ENCODE measurements around the gene CHD5. TPM values are rescaled to one million over a fixed set of nuclear protein-coding genes. Genes with fewer than 3 reads are reported as not detected.

Gene CHD5
- total RNA-seq, 4 donors from 2014 or later, result 0.14 to 1.6 (median 1.2) TPM

DNA sequence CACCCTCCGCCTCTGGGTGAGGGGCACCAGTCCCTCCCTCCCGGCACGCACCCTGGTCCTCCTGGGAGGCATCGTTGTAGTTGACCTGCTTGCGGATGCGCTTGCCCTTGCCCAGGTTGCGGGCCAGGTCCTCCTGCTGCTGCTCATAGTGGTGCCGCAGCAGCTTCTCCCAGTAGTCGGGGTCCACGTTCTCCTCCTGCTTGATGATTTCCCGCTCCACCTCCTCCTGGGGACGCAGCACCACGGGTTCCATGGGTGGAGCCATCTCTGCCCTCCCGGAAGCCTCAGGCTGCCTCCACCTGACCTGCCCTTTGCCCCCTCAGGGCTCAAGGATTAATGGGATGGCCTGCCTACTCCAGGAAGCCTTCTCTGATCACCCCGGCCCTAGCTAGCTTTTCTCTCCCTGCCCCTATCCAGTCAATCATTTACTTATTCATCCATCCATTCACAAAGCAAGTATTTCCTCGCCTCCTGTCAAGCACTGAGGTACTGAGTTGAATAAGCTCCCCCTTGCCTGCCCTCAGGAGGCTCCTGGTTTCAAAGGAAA lies 53.5 kb downstream of the CHD5 start:
- no peak for TF ChIP-seq EP300 (IDR thresholded peaks at IDR 0.05; ENCODE audit: low read depth)
- TF ChIP-seq POLR2A (IDR thresholded peaks at IDR 0.05), result no peak
- TF ChIP-seq, protein P1, sequence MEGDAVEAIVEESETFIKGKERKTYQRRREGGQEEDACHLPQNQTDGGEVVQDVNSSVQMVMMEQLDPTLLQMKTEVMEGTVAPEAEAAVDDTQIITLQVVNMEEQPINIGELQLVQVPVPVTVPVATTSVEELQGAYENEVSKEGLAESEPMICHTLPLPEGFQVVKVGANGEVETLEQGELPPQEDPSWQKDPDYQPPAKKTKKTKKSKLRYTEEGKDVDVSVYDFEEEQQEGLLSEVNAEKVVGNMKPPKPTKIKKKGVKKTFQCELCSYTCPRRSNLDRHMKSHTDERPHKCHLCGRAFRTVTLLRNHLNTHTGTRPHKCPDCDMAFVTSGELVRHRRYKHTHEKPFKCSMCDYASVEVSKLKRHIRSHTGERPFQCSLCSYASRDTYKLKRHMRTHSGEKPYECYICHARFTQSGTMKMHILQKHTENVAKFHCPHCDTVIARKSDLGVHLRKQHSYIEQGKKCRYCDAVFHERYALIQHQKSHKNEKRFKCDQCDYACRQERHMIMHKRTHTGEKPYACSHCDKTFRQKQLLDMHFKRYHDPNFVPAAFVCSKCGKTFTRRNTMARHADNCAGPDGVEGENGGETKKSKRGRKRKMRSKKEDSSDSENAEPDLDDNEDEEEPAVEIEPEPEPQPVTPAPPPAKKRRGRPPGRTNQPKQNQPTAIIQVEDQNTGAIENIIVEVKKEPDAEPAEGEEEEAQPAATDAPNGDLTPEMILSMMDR (IDR thresholded peaks at IDR 0.05), result no peak
- no peak for TF ChIP-seq POLR2AphosphoS5 (IDR thresholded peaks at IDR 0.05)
- Histone ChIP-seq H3K4me3 (no peak overlapping the region), H3K27ac (no peak overlapping the region), H3K9me3 (no peaks in the 10 kb centered on the region), H3K36me3 (no peaks in the 10 kb centered on the region), H3K4me1 (peaks cover 0 to 9% (median 7%) of the 10 kb centered on the region in 4 donors), H3K27me3 (no peaks in the 10 kb centered on the region)
- no peak for DNase-seq
- WGBS, 2 donors (ENCODE audit: low coverage in 1 of 2), result 79 to 100% methylated on average over 2 to 16 of the region's 16 CpGs
- intact Hi-C loops (cut with DNase I; ENCODE audit: low total_unique reads) (no loop called here), in situ Hi-C loops (cut with MboI; ENCODE audit: low pct_ligation_motif_present in 1 of 4, low pct_unique_long_range_greater_than_20kb in 1 of 4, low sequenced_read_pairs in 3 of 4) (no loop called here)

DNA sequence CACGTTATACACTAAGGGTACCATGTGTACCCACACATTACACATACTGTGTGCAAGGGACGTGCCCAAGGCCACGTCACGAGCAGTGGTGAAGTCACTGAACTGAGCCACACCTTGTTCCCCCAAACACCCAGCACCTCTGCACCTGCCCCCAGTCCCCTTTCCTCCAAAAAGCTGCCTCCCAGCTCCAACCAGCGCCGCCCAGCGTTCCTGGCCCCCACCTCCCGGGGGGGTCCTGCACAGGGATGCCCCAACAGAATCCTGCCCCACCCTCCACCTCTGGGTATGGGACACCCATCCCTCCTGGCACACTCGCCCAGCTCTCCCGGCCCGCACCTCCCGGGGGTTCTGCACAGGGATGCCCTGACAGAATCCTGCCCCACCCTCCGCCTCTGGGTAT lies 54.1 kb downstream of the CHD5 start:
- Histone ChIP-seq H3K27me3 (no peaks in the 10 kb centered on the region), H3K27ac (no peak overlapping the region), H3K4me1 (peaks cover 0 to 9% (median 7%) of the 10 kb centered on the region in 4 donors), H3K9me3 (no peaks in the 10 kb centered on the region), H3K36me3 (no peaks in the 10 kb centered on the region), H3K4me3 (no peak overlapping the region)
- TF ChIP-seq, protein P1 (IDR thresholded peaks at IDR 0.05), result no peak
- TF ChIP-seq POLR2AphosphoS5 (IDR thresholded peaks at IDR 0.05) (no peak), POLR2A (IDR thresholded peaks at IDR 0.05) (no peak), EP300 (IDR thresholded peaks at IDR 0.05; ENCODE audit: low read depth) (no peak)
- no peak for DNase-seq
- 60% methylated on average over 13 of the region's 13 CpGs; no CpG with 5 or more reads in 1 of the 2 donors for WGBS, 2 donors (ENCODE audit: low coverage in 1 of 2)
- in situ Hi-C loops (cut with MboI; ENCODE audit: low pct_ligation_motif_present in 1 of 4, low pct_unique_long_range_greater_than_20kb in 1 of 4, low sequenced_read_pairs in 3 of 4), result no loop called here
- intact Hi-C loops (cut with DNase I; ENCODE audit: low total_unique reads), result no loop called here

DNA sequence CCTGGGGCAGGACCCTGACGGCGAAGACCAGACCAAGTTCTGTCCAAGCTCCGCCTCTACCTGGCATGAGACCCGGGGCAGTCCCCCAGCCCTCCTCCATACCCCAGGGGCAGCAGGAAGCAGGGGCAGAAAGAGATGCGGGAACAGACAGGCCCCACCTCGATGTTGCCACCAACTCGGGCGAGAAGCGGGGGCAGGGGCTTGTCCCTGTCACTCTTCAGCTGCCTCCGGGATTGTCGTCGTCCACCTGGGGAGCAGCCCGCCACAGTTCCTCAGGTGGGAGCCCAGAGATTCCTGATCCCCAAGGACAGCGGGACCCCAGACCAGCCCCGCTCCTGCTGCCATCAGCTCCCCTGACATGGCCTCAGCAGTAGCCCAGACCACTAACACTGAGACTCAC lies 54.8 kb downstream of the CHD5 start:
- no peak overlapping the region for H3K4me3 ChIP-seq
- 80% methylated on average over 2 to 14 of the region's 15 CpGs for WGBS, 2 donors (ENCODE audit: low coverage in 1 of 2)
- no peak for TF ChIP-seq POLR2A (IDR thresholded peaks at IDR 0.05)
- TF ChIP-seq POLR2AphosphoS5 (IDR thresholded peaks at IDR 0.05), result no peak
- no peak for TF ChIP-seq EP300 (IDR thresholded peaks at IDR 0.05; ENCODE audit: low read depth)
- in situ Hi-C loops (cut with MboI; ENCODE audit: low pct_ligation_motif_present in 1 of 4, low pct_unique_long_range_greater_than_20kb in 1 of 4, low sequenced_read_pairs in 3 of 4) (no loop called here), intact Hi-C loops (cut with DNase I; ENCODE audit: low total_unique reads) (no loop called here)
- no peak for DNase-seq
- H3K9me3 ChIP-seq, result no peaks in the 10 kb centered on the region
- H3K27me3 ChIP-seq, result no peaks in the 10 kb centered on the region
- H3K27ac ChIP-seq, result no peak overlapping the region
- H3K4me1 ChIP-seq, result peaks cover 0 to 9% (median 7%) of the 10 kb centered on the region in 4 donors
- no peaks in the 10 kb centered on the region for H3K36me3 ChIP-seq

DNA sequence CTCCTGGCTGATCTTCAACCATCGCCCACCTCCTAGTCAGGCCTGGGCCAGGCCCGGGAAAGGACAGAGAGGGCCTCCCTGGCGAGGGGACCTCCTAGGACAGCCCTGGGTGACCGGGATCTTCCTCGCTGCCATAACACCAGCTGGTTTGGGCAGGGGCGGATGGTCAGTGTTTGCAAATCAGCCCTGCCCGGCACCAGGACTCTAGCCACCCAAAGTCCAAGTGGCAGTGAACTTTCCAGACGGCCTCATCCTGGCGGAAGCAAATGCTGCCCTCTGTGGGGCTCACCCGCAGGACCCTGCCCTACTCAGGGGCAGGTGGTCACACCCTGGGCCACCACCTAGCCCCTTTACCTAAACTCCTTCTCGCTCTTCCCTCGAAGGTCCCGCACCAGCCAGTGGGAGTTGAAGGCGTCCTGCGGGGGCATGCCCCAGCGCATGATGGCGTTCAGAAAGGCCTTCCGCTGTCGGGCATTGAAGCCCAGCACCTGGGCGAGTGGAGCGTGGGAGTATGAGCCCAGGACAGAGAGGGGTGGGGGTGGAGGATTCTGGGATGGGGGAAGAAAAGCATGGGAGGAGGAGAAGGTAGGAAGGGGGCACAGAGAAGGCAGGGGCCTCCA lies 55.3 kb downstream of the CHD5 start:
- WGBS, 2 donors (ENCODE audit: low coverage in 1 of 2), result 93% methylated on average over 14 of the region's 21 CpGs; no CpG with 5 or more reads in 1 of the 2 donors
- H3K9me3 ChIP-seq, result no peaks in the 10 kb centered on the region
- in situ Hi-C loops (cut with MboI; ENCODE audit: low pct_ligation_motif_present in 1 of 4, low pct_unique_long_range_greater_than_20kb in 1 of 4, low sequenced_read_pairs in 3 of 4) (no loop called here), intact Hi-C loops (cut with DNase I; ENCODE audit: low total_unique reads) (no loop called here)
- DNase-seq, result no peak
- peaks cover 0 to 9% (median 7%) of the 10 kb centered on the region in 4 donors for H3K4me1 ChIP-seq
- H3K4me3 ChIP-seq, result no peak overlapping the region
- no peak overlapping the region for H3K27ac ChIP-seq
- TF ChIP-seq POLR2AphosphoS5 (IDR thresholded peaks at IDR 0.05) (no peak), EP300 (IDR thresholded peaks at IDR 0.05; ENCODE audit: low read depth) (no peak), POLR2A (IDR thresholded peaks at IDR 0.05) (no peak)
- TF ChIP-seq, protein P1 (IDR thresholded peaks at IDR 0.05), result no peak
- no peaks in the 10 kb centered on the region for H3K27me3 ChIP-seq
- H3K36me3 ChIP-seq, result no peaks in the 10 kb centered on the region
